Stimulated activated CD8-positive, alpha-beta memory T cell treated with anti-CD3 and anti-CD28 coated beads, Interleukin-15, amount 100 ng/mL, for 4 hours (primary cell): ENCODE data around the gene CD34.
"Not testable (repeated sequence)": the region's sequence is repeated elsewhere in the genome, so short reads cannot be mapped to it uniquely, and the experiment has no call there.

Source experiments
- DNase-seq, 2 donors: peaks; one replicate each; pipeline ENCODE4 v3.0.0-alpha.2; 2020; ENCODE audit warnings: low read depth in 2 of 2

The CD34 gene

GRCh38 chr1:207910591-207911354, at the start of gene CD34:
Gene CD34, minus strand, starts transcription at chr1:207911125. Its CDS starts 45 bp downstream, at chr1:207911080.
- no peak for DNase-seq

DNA sequence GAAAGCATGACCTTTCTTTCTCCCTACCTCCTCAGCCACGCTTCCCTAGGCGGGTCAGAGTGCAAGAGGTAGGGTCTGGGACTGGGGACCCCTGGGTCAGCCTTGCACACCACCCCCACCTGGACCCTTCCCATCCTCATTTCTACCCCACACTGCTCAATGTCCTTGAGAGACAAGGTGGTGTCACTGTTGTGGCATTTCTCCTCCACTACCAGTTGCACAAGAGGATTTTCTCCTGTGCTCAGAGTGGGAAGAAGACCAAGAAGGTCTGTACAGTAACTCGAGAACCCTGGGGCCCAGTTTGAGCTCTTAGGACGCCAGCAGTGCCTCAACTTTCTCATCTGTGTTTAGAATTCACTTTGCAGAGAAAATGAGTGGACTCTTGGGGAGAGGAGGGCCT, 49.4 kb upstream of the CD34 start:
- no peak for DNase-seq

DNA sequence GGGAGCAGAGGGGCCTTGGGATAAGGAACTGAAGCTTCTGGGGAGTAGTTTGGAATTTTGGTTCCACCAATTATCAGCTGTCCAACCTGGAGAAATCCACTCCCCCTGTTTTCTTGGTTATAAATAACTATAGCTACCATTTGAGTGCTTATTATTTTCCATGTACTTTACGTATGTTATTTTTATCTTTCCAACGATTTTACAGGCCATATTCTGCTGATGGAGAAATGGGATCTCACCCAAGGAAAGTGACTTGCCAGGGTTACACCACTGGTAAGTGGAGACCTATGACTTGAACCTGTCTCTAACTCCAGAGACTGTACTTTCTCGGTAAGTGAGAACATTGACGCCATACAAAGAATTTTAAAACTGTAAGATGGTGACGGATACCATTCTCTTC, 49.0 kb upstream of the CD34 start:
- no peak for DNase-seq

GRCh38 chr1:207959141-207959825, 48.4 kb upstream of the CD34 start:
- no peak for DNase-seq

DNA sequence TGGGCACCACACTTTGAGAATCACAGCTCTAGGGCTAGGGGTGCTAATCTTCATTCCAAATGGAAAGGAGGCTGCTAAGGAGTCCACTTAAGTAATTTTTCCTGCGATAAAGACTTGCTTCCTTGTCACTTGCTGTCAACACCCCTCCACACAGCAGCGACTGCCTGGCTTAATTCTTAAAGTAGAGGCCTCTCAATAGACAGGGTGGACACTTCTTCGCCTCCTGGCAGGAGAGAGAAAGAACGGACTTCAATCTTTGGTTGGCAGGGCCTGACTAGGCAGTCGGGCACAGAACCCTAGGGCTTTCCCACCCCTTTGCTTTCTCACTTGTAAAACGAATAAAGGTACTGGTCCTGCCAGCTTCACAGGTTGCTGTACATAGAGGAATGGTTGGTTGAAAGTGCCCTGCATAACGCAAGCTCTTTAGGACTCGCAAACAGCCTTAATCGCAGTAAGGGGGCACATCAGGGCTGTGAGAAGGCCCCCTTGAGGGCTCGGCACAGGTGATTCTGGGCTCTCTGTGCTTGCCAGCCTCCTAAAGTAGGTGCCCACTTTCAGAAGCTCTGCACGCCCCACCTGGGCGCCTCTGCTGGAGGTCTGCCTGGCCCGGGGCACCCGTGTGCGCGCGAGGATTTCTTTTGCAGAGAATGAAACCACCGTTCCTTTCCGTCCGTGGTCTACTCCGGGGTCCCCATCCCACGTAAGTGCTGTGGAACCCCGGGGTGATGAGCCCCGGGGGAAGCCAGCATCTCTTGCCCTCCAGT, 47.6 kb upstream of the CD34 start:
- DNase-seq: no peak

DNA sequence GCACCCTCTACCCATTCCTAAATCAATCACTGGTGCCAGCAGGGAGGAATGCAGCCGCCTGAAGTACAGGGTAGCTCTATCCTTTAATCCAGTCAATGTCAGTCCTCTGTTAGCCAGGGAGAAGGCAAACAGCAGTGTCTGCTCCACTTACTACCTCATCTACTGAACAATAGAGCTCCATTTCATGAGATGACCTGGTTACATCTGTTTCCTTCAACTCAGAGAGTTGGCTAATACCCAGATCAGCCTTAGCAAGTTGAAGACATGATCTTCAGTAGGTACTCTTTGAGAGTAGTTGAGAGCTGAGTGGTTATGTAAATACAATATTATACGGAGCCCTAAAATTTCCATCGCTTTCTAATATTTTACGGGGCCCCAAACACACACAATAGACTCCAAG, 46.1 kb upstream of the CD34 start:
- DNase-seq: no peak

GRCh38 chr1:207954104-207954503, 43.2 kb upstream of the CD34 start:
- no peak for DNase-seq

DNA sequence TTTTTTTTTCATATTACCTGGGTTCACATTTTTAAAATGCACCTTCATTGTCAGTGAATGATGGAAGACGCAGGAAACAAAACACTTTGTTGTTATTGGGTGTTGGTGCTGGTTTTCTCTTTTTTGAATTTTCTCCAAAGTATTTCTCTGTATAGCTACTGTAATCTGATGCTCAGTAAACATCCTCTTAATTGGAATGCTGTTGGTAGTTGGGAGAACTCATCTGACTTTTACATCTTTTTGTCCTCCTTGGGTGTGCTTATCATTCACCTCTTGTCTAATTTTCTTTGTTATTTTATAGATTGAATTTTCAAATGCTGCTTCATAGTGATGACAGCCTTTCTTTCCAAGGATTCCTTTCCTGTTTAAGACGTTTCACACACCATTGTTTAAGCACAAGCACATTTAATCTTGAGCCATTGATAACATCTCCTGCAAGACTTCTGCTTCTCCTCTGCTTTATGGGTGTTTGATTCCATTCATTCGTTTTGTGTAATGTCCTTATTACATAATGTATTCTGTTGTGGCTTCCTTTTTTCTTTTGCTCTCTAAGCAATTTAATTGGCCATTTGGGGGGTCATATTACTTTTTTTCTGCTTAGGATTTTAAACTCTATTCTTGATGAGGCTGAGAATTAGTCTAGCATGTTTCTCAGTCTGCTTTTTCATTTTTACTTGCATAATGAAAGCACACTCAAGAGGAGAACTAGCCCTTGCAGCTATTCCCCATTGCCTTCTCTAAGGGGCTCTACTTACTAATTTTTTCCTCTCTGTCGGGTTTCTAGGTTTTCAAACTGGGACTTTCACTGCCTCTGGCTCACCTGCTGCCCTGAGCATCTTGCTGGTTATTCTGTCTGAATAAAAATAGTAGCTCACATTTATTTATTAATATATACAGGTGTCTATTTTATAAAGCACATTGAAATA, 42.0 kb upstream of the CD34 start:
- no peak for DNase-seq

DNA sequence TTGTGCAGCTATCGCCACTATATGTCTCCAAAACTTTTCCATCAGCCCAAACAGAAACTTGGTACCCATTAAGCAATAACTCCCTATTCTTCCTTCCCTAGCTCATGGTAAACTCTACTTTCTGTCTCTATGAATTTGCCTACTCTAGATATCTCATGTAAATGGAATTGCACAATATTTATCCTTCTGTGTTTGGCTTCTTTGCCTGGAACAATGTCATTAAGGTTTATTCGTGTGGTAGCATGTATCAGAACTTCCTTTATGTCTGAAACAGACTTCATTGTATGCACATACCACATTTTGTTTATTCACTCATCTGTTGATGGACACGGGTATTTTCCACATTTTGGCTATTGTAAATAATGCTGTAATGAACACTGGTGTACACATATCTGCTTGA, 40.7 kb upstream of the CD34 start:
- DNase-seq: no peak

GRCh38 chr1:207950750-207951149, 39.8 kb upstream of the CD34 start:
- no peak for DNase-seq

DNA sequence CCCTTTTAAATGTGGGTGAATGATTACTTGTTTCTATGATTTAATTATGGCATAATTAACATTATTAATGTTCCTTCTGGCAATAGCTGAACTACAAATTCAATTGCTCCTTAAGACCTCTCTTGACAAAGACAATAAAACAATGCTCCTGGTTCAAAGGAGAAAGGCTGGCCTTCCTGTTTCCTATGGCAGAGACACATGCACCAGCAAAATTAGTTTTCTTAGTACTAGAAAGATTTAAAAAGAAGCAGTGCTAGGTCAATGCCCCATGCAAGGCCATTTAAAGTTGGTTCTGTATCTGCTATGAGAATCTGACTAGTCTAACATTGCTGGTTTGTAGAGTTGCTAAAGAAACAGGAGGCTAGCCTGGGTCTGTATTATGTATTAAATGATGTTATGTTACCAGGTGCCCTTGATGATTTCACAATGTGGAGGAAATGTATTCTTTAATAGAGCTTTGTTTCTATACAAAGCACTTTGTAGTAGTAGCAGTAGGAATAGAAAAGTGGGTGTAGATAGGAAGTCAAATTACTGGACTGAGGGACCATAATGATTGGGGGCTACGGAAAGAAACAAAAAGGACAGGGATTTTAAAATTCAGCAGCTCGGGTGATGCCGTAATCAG, 38.8 kb upstream of the CD34 start:
- DNase-seq: no peak

DNA sequence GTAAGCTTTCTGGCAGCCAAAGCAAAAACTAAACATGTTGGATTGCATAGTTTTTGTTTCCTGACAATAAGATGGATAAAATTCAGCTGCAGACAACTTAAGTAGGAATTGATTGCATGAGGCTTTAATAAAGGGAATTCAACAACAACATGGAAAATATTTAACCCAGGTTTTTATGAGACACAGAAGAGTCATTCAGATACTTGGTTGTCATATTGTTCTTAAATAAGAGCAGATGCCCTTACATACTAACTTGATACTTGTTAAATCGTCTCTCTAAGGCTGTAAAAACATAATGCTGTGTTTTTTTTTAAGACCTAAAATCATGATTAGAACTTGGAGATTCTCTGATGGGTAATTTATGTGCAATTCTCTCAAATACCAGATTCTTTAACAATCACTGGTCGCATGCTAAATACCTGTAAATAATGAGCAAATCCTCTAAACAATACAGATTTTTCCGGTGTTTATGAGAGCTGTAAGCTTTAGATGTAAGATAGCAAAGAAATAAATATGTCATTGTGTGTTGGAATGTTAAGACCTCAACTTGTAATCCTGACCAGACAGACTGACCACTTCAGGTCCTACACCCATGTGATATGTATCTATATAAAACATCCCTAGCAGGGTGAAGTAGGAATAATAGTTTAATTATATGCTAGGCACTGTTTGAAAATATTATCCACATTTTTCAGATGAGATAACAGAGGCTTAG, 37.8 kb upstream of the CD34 start:
- no peak for DNase-seq

GRCh38 chr1:207946756-207947155, 35.8 kb upstream of the CD34 start:
- DNase-seq: no peak

GRCh38 chr1:207944571-207944970, 33.6 kb upstream of the CD34 start:
- no peak for DNase-seq

GRCh38 chr1:207942337-207942741, 31.4 kb upstream of the CD34 start:
- not testable (repeated sequence) for DNase-seq

DNA sequence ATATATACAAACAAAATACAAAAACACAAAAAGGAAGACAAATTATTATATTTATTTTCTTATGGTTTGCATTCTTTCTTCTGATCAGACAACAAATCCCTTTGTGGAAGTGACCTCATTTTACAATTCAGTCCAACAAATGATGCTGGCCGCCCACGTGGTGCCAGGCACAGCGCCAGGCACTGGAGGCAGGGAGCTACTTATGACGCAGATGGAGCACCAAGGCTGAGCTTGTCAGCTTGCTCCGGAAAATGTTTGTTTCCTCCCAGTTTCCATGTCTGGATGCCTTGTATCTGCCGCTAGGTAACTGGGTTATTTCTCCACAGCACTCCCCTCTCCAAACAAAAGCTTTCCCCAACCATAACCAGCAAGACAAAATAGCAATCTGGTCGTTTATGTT, 30.7 kb upstream of the CD34 start:
- no peak for DNase-seq

DNA sequence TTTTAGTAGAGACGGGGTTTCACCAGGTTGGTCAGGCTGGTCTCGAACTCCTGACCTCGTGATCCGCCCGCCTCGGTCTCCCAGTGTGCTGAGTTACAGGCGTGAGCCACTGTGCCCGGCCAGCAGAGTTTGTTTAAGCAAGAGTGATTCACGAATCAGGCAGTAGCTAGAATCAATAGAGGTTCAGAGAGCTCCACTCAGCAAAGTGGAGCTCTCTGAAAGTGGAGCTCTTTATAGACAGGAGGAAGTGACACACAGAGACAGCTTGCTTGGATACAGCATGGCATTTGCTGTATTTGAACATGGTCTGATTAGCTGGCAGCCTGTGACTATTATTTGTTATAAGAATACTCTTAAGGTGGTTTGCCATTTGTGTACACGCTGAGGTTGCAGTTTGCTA, 27.1 kb upstream of the CD34 start:
- no peak for DNase-seq

DNA sequence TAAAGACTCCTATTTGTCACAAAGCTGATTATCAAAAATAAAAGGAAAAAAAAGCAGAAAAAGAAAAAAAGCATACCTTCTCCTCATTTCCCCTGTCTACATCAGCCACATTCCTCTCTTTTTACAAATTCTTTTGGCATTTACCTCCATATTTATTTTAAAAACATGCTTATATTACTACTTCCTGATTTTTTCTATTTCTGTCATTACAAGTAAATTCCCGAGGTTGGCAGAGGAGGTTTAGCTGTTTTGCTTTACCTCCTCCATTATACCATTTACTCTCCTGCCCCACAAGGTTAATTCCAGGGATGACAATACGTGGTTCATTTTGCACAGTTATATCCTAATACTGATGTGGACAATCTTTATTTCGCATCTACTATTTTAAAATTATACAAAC, 26.3 kb upstream of the CD34 start:
- no peak for DNase-seq

DNA sequence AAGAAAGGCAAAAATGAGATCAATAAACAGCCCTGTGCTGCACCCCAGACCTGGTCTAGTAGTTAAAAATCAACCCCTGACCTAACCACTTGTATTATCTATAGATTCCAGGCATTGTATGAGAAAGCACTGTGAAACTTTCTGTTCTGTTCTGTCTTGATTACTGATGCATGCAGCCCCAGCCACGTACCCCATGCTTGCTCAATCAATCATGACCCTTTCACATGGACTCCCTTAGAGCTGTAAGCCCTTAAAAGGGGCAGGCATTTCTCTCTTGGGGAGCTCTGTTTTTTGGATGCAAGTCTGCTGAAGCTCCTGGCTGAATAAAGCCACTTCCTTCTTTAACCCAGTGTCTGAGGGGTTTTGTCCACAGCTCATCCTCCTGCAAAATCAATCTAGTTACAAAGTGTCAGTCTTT, 24.2 kb upstream of the CD34 start:
- DNase-seq: no peak

DNA sequence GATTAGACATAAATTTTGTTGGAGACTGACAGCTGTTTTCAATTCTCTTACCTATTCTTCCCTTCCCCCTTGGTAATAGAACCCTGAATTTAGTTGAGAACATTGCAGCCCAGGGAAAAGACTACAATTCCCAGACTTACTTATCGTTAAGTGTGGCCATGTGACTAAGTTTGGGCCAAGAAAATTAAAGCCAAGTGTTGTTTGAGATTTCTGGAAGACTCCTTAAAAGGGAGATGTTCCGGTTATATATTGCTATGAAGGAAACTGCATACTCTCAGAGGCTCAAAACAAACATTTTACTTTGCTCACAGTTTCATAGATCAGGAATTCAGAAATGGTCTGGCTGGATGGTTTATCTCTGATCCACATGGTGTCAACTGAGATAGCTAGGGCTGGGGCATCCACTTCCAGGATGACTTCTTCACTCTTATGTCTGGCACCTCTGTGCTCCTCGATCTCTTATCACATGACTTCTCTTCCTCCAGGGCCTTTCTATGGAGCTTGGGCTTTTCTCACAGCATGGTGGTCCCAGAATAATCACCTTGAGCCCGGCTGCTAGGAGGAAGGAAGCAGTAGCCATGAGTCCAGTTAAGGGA, 22.4 kb upstream of the CD34 start:
- DNase-seq: no peak
